ENCODE results near the gene PDIA2.

DNA sequence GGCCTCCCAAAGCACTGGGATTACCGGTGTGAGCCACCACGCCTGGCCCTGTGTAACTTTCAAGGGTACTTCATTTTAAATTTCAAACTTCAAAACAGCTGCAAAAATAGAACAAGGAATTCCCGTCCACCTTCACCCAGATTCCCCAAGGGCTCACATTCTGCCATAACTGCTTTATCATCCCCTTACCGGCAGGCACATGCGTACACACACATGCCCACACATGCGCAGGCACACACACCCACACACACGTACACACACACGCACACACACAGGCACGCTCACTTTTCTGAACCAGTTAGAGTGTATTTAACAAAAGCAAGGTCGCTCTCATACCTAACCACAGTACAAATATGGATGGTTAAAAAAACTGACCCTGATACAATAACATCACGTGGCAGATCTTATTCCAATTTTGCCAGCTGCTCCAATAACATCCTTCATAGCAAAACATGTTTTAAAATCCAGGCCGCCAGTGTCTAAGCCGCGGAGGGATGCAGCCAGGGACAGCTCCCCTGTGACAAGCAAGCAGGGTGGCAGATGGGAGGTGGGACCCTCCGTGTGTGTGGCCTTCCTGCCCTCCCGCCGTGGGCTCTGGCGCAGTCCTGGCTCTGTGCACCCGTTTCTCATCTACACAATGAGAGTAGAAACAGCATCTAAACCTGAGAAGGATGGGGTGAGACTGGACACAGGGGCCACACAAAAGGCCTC, 23.1 kb downstream of the PDIA2 start:
- TF ChIP-seq EZH2 (IDR thresholded peaks at IDR 0.05; ENCODE audit: insufficient read depth, poor library complexity, severe bottlenecking) (no peak), EZH2phosphoT487 (IDR thresholded peaks at IDR 0.05; ENCODE audit: insufficient read depth, low read depth) (no peak)

Data from GM23248 (cell line).